H1 (cell line): ENCODE data around the gene PARG. TPM values are rescaled to one million over a fixed set of nuclear protein-coding genes. Genes with fewer than 3 reads are reported as not detected.
"Not testable (repeated sequence)": the region's sequence is repeated elsewhere in the genome, so short reads cannot be mapped to it uniquely, and the experiment has no call there.

ENCODE experiments used
- CTCF ChIA-PET: fragments of 300-600 bp; sonication (Branson Sonifier 250); formaldehyde crosslinking; loops from one replicate; lab custom pipeline; 2021; ENCODE audit not compliant: partially characterized antibody; lab: Charles Lee
- POLR2A ChIA-PET: fragments of 300-600 bp; sonication (Branson Sonifier 250); formaldehyde crosslinking; loops from one replicate; lab custom pipeline; 2021; ENCODE audit warnings: inconsistent platforms; ENCODE audit not compliant: partially characterized antibody; lab: Charles Lee
- DNase-seq, 2 experiments: peaks; one replicate each; pipeline versions ENCODE4 v3.0.0 to v3.0.0-alpha.2; 2010 to 2022; ENCODE audit warnings: low spot score in 2 of 2, low read depth in 1 of 2, mixed read lengths in 1 of 2
- FAIRE-seq: peaks from 2 replicates; lab custom pipeline; 2011; peaks lifted over from hg19 to GRCh38; lab: Jason Lieb, UNC
- H2AFZ ChIP-seq: 2 replicates; pipeline ENCODE4 v1.8.1; 2012; ENCODE audit warnings: low read length, inconsistent platforms
- H2AK5ac ChIP-seq: 2 replicates; pipeline ENCODE4 v1.6.1; 2013; ENCODE audit warnings: low read depth, low read length
- H2BK120ac ChIP-seq: replicated peaks from 2 replicates; pipeline ENCODE3; 2013; ENCODE audit warnings: low read depth, low read length, inconsistent platforms
- H2BK12ac ChIP-seq: 2 replicates; pipeline ENCODE4 v1.6.1; 2013; ENCODE audit warnings: low read depth, low read length
- H2BK15ac ChIP-seq: 2 replicates; pipeline ENCODE4 v1.6.1; 2013; ENCODE audit warnings: low read length
- H2BK20ac ChIP-seq: 2 replicates; pipeline ENCODE4 v1.6.1; 2013; ENCODE audit warnings: low read length
- H2BK5ac ChIP-seq: 2 replicates; pipeline ENCODE4 v1.6.1; 2013; ENCODE audit warnings: low read depth, low read length
- H3K14ac ChIP-seq: 2 replicates; pipeline ENCODE4 v1.6.1; 2013; ENCODE audit warnings: inconsistent platforms; ENCODE audit not compliant: insufficient read length
- H3K18ac ChIP-seq: 2 replicates; pipeline ENCODE4 v1.6.1; 2013; ENCODE audit warnings: low read length; ENCODE audit errors: extremely low read depth
- H3K23ac ChIP-seq: 2 replicates; pipeline ENCODE4 v1.6.1; 2013; ENCODE audit warnings: inconsistent platforms; ENCODE audit not compliant: insufficient read length
- H3K23me2 ChIP-seq: 2 replicates; pipeline ENCODE4 v1.6.1; 2013; ENCODE audit warnings: low read depth, low read length
- H3K27ac ChIP-seq: 2 replicates; pipeline ENCODE4 v1.6.1; 2011; ENCODE audit warnings: low read depth, low read length, inconsistent platforms
- H3K27me3 ChIP-seq, 4 experiments: replicated peaks in 1 of 4; 1 replicate in 1 of 4; 2 replicates in 3 of 4; pipeline versions ENCODE4 v1.6.1 to v1.8.1; 2011 to 2013; ENCODE audit warnings: low read length in 3 of 4, mild to moderate bottlenecking in 3 of 4, inconsistent platforms in 2 of 4, mixed read lengths in 2 of 4, moderate library complexity in 1 of 4; ENCODE audit not compliant: control insufficient read depth in 3 of 4, insufficient read depth in 3 of 4; ENCODE audit errors: extremely low read depth in 1 of 4
- H3K36me3 ChIP-seq, 4 experiments: 2 replicates each; pipeline versions ENCODE4 v1.6.1 to v1.8.1; 2011 to 2013; ENCODE audit warnings: mild to moderate bottlenecking in 4 of 4, low read length in 3 of 4, moderate library complexity in 2 of 4, control low read depth in 1 of 4, inconsistent platforms in 1 of 4; ENCODE audit not compliant: insufficient read depth in 4 of 4, control insufficient read depth in 2 of 4
- H3K4ac ChIP-seq: replicated peaks from 2 replicates; pipeline ENCODE3; 2013; ENCODE audit warnings: low read length, low read depth, mixed read lengths, inconsistent platforms; ENCODE audit not compliant: insufficient read length
- H3K4me1 ChIP-seq, 4 experiments: replicated peaks in 1 of 4; 1 replicate in 1 of 4; 2 replicates in 3 of 4; pipeline versions ENCODE4 v1.6.1 to v1.8.1; 2011 to 2013; ENCODE audit warnings: low read length in 3 of 4, inconsistent platforms in 2 of 4, mixed read lengths in 1 of 4; ENCODE audit not compliant: insufficient read depth in 4 of 4, control insufficient read depth in 3 of 4
- H3K4me2 ChIP-seq, 2 experiments: 2 replicates each; pipeline versions ENCODE4 v1.6.1 to v1.8.1; 2011 to 2013; ENCODE audit warnings: low read depth in 2 of 2, low read length in 2 of 2, control low read depth in 1 of 2, inconsistent platforms in 1 of 2, mild to moderate bottlenecking in 1 of 2; ENCODE audit not compliant: insufficient read depth in 1 of 2
- H3K4me3 ChIP-seq, 4 experiments: fragments of 200-600, 300-600 bp in 1 of 4; sonication (generic), shearing (Covaris generic), sonication (Bioruptor Twin) in 1 of 4; 2 replicates each; pipeline versions ENCODE4 v1.5.1 to v1.8.1; 2011 to 2016; ENCODE audit warnings: low read length in 4 of 4, low read depth in 3 of 4, control low read depth in 2 of 4, inconsistent platforms in 2 of 4, mild to moderate bottlenecking in 2 of 4, mixed read lengths in 1 of 4, moderate library complexity in 1 of 4; ENCODE audit not compliant: insufficient read depth in 2 of 4; ENCODE audit errors: extremely low read depth in 1 of 4
- H3K56ac ChIP-seq: replicated peaks from 2 replicates; pipeline ENCODE3; 2013; ENCODE audit warnings: low read depth, mild to moderate bottlenecking, mixed read lengths, low read length, inconsistent platforms; ENCODE audit not compliant: insufficient read length
- H3K79me1 ChIP-seq: 2 replicates; pipeline ENCODE4 v1.6.1; 2013; ENCODE audit warnings: low read depth, low read length, control low read depth
- H3K79me2 ChIP-seq, 2 experiments: 2 replicates each; pipeline versions ENCODE4 v1.6.1 to v1.8.1; 2012 to 2013; ENCODE audit warnings: low read length in 2 of 2, mild to moderate bottlenecking in 2 of 2, inconsistent platforms in 1 of 2; ENCODE audit not compliant: insufficient read depth in 2 of 2, control insufficient read depth in 1 of 2
- H3K9ac ChIP-seq, 4 experiments: replicated peaks in 1 of 4; 1 replicate in 1 of 4; 2 replicates in 3 of 4; pipeline versions ENCODE4 v1.6.1 to v1.8.1; 2011 to 2013; ENCODE audit warnings: low read depth in 3 of 4, low read length in 3 of 4, control low read depth in 2 of 4, mild to moderate bottlenecking in 2 of 4, moderate library complexity in 2 of 4, inconsistent platforms in 1 of 4; ENCODE audit errors: extremely low read depth in 1 of 4
- H3K9me3 ChIP-seq, 2 experiments: 2 replicates each; pipeline versions ENCODE4 v1.6.1 to v1.8.1; 2012 to 2013; ENCODE audit warnings: mild to moderate bottlenecking in 2 of 2, moderate library complexity in 2 of 2, control low read depth in 1 of 2, inconsistent platforms in 1 of 2, low read depth in 1 of 2, low read length in 1 of 2, mixed read lengths in 1 of 2; ENCODE audit not compliant: insufficient read depth in 2 of 2
- H4K20me1 ChIP-seq, 2 experiments: replicated peaks in 1 of 2; 2 replicates each; pipeline versions ENCODE3 to v1.8.1; 2011 to 2013; ENCODE audit warnings: inconsistent platforms in 2 of 2, low read length in 2 of 2, mild to moderate bottlenecking in 1 of 2; ENCODE audit not compliant: insufficient read depth in 2 of 2, control insufficient read depth in 1 of 2
- H4K5ac ChIP-seq: 2 replicates; pipeline ENCODE4 v1.6.1; 2013; ENCODE audit warnings: low read length, low read depth, mixed read lengths, inconsistent platforms; ENCODE audit not compliant: insufficient read length
- H4K8ac ChIP-seq: 2 replicates; pipeline ENCODE4 v1.8.0; 2013; ENCODE audit warnings: mild to moderate bottlenecking, moderate library complexity, low read length, inconsistent platforms; ENCODE audit not compliant: insufficient read depth; ENCODE audit errors: extremely low read depth
- H4K91ac ChIP-seq: replicated peaks from 2 replicates; pipeline ENCODE3; 2013; ENCODE audit warnings: low read length, mixed read lengths, inconsistent platforms; ENCODE audit not compliant: insufficient read length
- WGBS, 2 experiments: shearing (Covaris generic) in 1 of 2; methylation state at CpG; one replicate each; pipeline versions ENCODE4 v1.1.6 to v1.1.7; 2013 to 2015; ENCODE audit warnings: low lambda C conversion rate in 2 of 2, mixed read lengths in 2 of 2, inconsistent platforms in 1 of 2, low coverage in 1 of 2, missing lambda C conversion rate in 1 of 2; ENCODE audit not compliant: insufficient replicate concordance in 2 of 2, insufficient coverage in 1 of 2, insufficient read length in 1 of 2; ENCODE audit errors: extremely low coverage in 1 of 2, missing lambda C conversion rate in 1 of 2; 5-methylcytosine and 5-hydroxymethylcytosine counted together
- polyA plus RNA-seq, 7 experiments: library from polyadenylated mRNA; depleted of rRNA in 3 of 7; stranded (reverse) in 5 of 7; unstranded in 2 of 7; fragments of >200 nt in 5 of 7; fragments of 200-250 nt in 2 of 7; gene quantifications; 1 replicate in 5 of 7; 2 replicates in 1 of 7; 4 replicates in 1 of 7; pipeline versions ENCODE4 v1.2.1 to v1.2.3, GENCODE V29; 2011 to 2013; ENCODE audit warnings: missing spikeins in 2 of 7, mixed read lengths in 2 of 7
- total RNA-seq: library from RNA; stranded (reverse); fragmentation: NEBNext Ultra II Directional; extraction: Animal tissue kit (Norgen Biotek cat#: 25700); gene quantifications from 2 replicates; pipeline ENCODE4 v1.2.1, GENCODE V29; 2021

The PARG gene
- total and polyA plus RNA-seq, 2 of the 8 experiments (the other 6 are each of a cell fraction or from before 2014, with no cell fraction given) = 13.3 to 56.2 TPM

DNA sequence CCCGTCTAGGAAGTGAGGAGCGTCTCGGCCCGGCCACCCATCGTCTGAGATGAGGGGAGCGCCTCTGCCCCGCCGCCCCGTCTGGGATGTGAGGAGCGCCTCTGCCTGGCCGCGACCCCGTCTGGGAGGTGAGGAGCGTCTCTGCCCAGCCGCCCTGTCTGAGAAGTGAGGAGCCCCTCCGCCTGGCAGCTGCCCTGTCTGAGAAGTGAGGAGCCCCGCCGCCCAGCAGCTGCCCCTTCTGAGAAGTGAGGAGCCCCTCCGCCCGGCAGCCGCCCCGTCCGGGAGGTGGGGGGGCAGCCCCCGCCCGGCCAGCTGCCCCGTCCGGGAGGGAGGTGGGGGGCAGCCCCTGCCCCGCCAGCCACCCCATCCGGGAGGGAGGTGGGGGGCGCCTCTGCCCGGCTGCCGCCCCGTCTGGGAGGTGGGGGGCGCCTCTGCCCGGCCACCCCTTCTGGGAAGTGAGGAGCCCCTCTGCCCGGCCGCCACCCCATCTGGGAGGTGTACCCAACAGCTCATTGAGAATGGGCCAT is 28.6 kb upstream of the PARG start:
- H2BK15ac ChIP-seq, POLR2A ChIA-PET, H2BK20ac ChIP-seq, H3K79me1 ChIP-seq, H2AFZ ChIP-seq, H3K27ac ChIP-seq, H3K4me3 ChIP-seq, H3K23me2 ChIP-seq, H3K23ac ChIP-seq, H3K9ac ChIP-seq, H3K9me3 ChIP-seq, FAIRE-seq, H3K4me1 ChIP-seq, H3K36me3 ChIP-seq, DNase-seq, H4K8ac ChIP-seq, H4K91ac ChIP-seq, H3K4me2 ChIP-seq, H2BK120ac ChIP-seq, H3K18ac ChIP-seq, H3K56ac ChIP-seq, H2BK12ac ChIP-seq, H4K20me1 ChIP-seq, H3K4ac ChIP-seq, CTCF ChIA-PET, H3K14ac ChIP-seq, H4K5ac ChIP-seq, H2AK5ac ChIP-seq, H3K27me3 ChIP-seq, H2BK5ac ChIP-seq, H3K79me2 ChIP-seq: not testable (repeated sequence)
- 100% methylated on average over 11 of the region's 37 CpGs; no CpG with 5 or more reads in 1 of the 2 experiments for WGBS, 2 experiments

DNA sequence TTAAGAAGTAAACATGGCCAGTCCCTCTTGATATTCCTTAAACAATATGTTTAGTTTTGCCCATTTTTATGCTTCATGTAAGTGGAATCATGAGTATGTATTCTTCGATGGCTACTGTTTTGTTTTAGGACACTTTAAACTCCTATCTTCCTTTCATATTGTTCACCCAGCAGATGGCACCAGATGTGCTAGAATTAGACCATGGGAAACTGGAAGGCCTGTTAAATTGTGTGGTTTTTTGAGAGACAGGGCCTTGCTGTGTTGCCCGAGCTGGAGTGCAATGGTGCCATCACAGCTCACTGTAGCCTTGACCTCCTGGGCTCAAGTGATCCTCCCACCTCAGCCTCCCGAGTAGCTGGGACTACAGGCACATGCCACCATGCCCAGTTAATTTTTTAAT is 11.3 kb upstream of the PARG start:
- H3K9ac ChIP-seq, H3K4ac ChIP-seq, H4K8ac ChIP-seq, H3K56ac ChIP-seq, H3K4me3 ChIP-seq, H3K4me1 ChIP-seq, H2BK12ac ChIP-seq, H3K79me1 ChIP-seq, FAIRE-seq, H3K14ac ChIP-seq, H3K27me3 ChIP-seq, DNase-seq, H2BK15ac ChIP-seq, H3K79me2 ChIP-seq, H4K20me1 ChIP-seq, H2BK20ac ChIP-seq, CTCF ChIA-PET, H2AFZ ChIP-seq, H3K9me3 ChIP-seq, H3K4me2 ChIP-seq, H2BK120ac ChIP-seq, H3K27ac ChIP-seq, H3K18ac ChIP-seq, H2AK5ac ChIP-seq, H3K23ac ChIP-seq, H3K36me3 ChIP-seq, POLR2A ChIA-PET, H3K23me2 ChIP-seq, H4K5ac ChIP-seq, H2BK5ac ChIP-seq, H4K91ac ChIP-seq: not testable (repeated sequence)
- WGBS, 2 experiments = 86% methylated on average over 2 of the region's 3 CpGs; no CpG with 5 or more reads in 1 of the 2 experiments
